GM13977 (cell line): ENCODE results near the gene CHML.

Source experiments
- DNase-seq: peaks from one replicate; pipeline ENCODE4 v3.0.0; 2012; ENCODE audit warnings: low spot score
- CTCF ChIP-seq: IDR thresholded peaks from 2 replicates; pipeline ENCODE4 v1.5.1; 2012; ENCODE audit warnings: mild to moderate bottlenecking, control low read depth; ENCODE audit not compliant: insufficient read depth; ENCODE audit errors: extremely low read depth, missing control alignments
- in situ Hi-C: fragments of 300-500 bp; cut with MboI; formaldehyde crosslinking; loops from one replicate; pipeline ENCODE4 v1.12.0; 2022; ENCODE audit warnings: low sequenced_read_pairs, low pct_unique_long_range_greater_than_20kb, mixed read lengths, inconsistent platforms; ENCODE audit not compliant: unreplicated experiment

The CHML gene

DNA sequence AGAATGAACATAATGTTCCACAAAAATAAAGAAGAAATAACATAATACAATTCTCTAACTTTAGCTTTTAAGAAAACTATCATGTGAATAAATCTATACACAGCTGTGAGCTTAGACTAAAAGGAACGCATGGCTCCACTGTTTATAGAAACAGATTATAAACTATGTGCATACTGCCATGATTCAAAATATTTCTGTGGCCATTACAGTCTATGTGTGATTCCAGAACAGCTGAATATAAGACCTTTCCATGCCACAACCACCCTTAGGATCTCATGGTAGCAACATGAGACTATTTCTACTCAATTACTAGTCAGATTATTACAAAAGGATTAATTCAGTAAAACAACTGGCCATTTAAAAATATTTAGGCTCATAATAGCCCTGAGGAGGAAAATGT lies 3.9 kb downstream of the CHML start:
- in situ Hi-C loops, result loop anchor here (10.0 kb wide), 1 partner anchor 199 kb away; no protein-coding TSS in a partner anchor
- TF ChIP-seq CTCF, result no peak
- DNase-seq, result no peak

GRCh38 chr1:241635556-241636152 lies 4.5 kb downstream of the CHML start:
- in situ Hi-C loops, result loop anchor here (10.0 kb wide), 1 partner anchor 199 kb away; no protein-coding TSS in a partner anchor
- TF ChIP-seq CTCF, result no peak
- no peak for DNase-seq

DNA sequence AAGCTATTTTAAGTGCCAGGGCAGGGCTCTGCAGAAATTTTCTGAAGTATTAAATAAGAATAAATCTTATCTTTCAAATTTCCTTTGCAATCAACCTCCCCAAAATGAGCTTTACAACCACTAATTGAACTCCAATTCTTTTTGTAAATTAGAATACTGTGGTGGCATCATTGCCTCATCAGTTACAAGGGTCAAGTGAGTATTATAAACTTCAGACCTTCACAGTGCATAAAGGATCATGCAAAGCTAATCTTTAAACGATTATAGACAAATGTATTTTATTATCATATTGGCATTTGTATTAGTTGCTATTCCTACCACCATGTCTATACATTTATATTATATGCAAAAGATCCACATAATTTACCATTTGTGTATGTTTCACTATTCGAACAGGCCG lies 7.2 kb downstream of the CHML start:
- no peak for DNase-seq
- in situ Hi-C loops, result loop anchor here (10.0 kb wide), 1 partner anchor 202 kb away; no protein-coding TSS in a partner anchor
- no peak for TF ChIP-seq CTCF

DNA sequence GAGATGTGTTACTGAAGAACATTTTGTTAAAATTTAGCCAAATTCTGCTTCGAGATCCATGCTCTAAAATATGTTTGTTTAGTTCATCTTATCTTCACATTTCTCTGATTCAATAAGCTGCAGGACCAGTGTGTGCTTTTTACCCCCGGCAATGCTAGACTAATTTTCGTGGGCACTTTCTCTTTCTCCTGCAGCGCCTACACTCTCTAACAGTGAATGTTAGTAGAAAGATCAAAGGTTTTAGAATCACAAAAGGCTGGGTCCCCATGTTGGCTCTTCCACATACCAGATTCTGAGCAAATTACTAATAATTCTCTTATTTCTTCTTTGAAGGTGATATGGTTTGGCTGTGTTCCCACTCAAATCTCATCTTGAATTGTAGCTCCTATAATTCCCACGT lies 8.5 kb downstream of the CHML start:
- in situ Hi-C loops, result loop anchor here (10.0 kb wide), 1 partner anchor 203 kb away; no protein-coding TSS in a partner anchor
- no peak for DNase-seq
- no peak for TF ChIP-seq CTCF

DNA sequence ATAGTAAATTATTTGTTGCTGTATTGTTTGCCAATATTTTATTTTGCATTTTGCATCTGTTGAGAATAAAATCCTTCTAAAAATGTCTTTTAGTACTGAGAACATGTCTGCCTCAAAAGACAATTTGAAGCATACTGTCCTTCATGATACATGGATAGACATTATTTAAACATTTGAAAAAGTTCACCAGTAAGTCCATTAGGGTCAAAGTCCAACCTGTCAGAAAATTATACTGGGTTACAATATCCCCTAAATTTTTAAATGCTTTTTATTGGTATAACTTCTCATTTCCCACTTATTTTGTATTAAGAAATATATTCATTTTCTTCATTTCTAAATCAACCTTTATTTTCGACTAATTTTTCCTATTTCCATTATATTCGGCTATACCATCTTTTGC lies 9.3 kb downstream of the CHML start:
- in situ Hi-C loops, result loop anchor here (10.0 kb wide), 1 partner anchor 204 kb away; no protein-coding TSS in a partner anchor
- DNase-seq, result no peak
- TF ChIP-seq CTCF, result no peak

- no peak for TF ChIP-seq CTCF
- in situ Hi-C loops, result loop anchor here (10.0 kb wide), 1 partner anchor 204 kb away; no protein-coding TSS in a partner anchor
- no peak for DNase-seq
Observed at GRCh38 chr1:241630476-241630875, 9.7 kb downstream of the CHML start.
